ENCODE measurements around the gene WNT11.

Gene WNT11

DNA sequence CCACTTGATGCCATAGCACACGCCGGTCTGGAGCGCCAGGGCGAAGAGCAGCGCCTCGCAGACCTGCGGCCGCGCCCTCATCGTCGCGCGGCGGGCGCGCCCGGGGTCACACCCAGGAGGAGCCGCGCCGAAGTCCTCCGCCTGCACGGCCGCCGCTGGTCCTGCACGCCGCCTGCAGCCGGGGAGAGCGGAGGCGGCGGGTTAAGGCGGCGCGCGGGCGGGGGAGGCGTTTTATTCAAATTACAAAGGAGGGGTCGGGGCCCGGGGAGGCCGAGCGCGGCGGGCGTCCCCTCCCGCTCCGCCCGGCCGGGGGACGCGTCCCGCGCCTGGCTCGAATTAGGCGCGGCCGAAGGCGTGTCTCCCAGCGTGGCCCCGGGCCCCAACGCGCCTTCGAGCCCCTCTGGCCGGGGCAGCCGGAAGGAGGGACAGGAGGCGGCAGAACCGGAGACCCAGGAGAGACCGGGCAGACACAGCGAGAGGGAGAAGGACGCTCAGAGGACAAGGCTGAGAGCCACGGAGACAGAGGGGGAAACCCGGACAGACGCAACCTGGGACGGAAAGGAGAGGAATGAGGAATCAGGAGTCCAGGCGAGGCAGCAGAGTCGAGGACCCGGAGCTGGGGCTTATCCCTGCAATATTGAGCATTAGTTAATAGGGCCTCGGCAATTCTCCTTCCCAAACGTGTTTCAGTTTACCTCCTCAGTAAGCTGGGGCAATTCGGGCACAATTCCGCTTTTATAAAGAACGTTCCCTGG, at the start of gene WNT11:
TSS of gene WNT11 (minus strand) at position 176 of the 755 bp plus-strand sequence. CDS start at position 81, 95 bp downstream.
- DNase-seq (ENCODE audit: extremely low spot score): peak; percentile 56
- ChIA-PET POLR2A (interaction anchor here (1.2 to 3.5 kb wide), 3 partner anchors 12 to 107 kb away, joined by 4 to 18 read pairs (median 13); no protein-coding TSS in a partner anchor), CTCF (interaction anchor here (0.6 to 4.0 kb wide), 10 partner anchors 24 to 682 kb away, joined by 3 to 29 read pairs (median 4); no protein-coding TSS in a partner anchor)
- TF ChIP-seq ARNT (IDR thresholded peaks at IDR 0.05): no peak
- TF ChIP-seq NFRKB (IDR thresholded peaks at IDR 0.05): no peak
- TF ChIP-seq L3MBTL2 (conservative IDR thresholded peaks at IDR 0.05): peak; percentile 58
- TF ChIP-seq ZNF384 (IDR thresholded peaks at IDR 0.05): no peak
- TF ChIP-seq SP1 (IDR thresholded peaks at IDR 0.05): no peak
- no peak for TF ChIP-seq BHLHE40 (IDR thresholded peaks at IDR 0.05; ENCODE audit: borderline replicate concordance)

DNA sequence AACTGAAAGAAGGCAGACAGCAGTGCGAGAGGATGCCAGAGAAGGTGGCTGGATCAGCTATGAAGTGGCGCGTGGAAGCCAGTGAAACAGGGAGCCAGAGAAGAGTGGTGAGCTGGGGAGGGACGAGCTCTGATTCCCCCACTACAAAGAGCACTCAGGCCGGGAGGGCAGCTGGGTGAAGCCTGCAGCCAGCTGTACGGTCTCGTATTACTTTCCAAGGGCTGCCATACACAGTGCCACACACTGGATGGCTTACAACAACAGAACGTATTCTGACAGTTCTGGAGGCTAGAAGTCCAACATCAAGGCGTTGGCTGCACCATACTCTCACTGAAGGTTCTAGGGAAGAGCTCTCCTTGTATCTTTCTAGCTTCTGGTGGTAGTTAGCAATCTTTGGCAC, 47.1 kb upstream of the WNT11 start:
- TF ChIP-seq ARNT (IDR thresholded peaks at IDR 0.05): no peak
- no peak for TF ChIP-seq HDGF (IDR thresholded peaks at IDR 0.05; ENCODE audit: borderline replicate concordance)
- TF ChIP-seq FOXM1 (IDR thresholded peaks at IDR 0.05; ENCODE audit: borderline replicate concordance): no peak
- TF ChIP-seq CTBP1 (IDR thresholded peaks at IDR 0.05; ENCODE audit: borderline replicate concordance): no peak
- TF ChIP-seq NFRKB (IDR thresholded peaks at IDR 0.05): no peak
- no peak for TF ChIP-seq LEF1 (IDR thresholded peaks at IDR 0.05; ENCODE audit: borderline replicate concordance)
- no peak for TF ChIP-seq ZNF384 (IDR thresholded peaks at IDR 0.05)
- TF ChIP-seq TARDBP (IDR thresholded peaks at IDR 0.05): no peak
- no peak for TF ChIP-seq ELF4 (IDR thresholded peaks at IDR 0.05)
- no peak for TF ChIP-seq FOXK2 (IDR thresholded peaks at IDR 0.05)
- no peak for TF ChIP-seq FOXA1 (IDR thresholded peaks at IDR 0.05)
- POLR2A ChIA-PET: interaction anchor here (0.9 kb wide), 1 partner anchor 45 kb away, joined by 3 read pairs; no protein-coding TSS in a partner anchor
- CTCF ChIA-PET: interaction anchor here (0.6 to 1.2 kb wide), 4 partner anchors 45 to 260 kb away, joined by 3 to 4 read pairs (median 3); no protein-coding TSS in a partner anchor
- no peak for DNase-seq (ENCODE audit: extremely low spot score)

DNA sequence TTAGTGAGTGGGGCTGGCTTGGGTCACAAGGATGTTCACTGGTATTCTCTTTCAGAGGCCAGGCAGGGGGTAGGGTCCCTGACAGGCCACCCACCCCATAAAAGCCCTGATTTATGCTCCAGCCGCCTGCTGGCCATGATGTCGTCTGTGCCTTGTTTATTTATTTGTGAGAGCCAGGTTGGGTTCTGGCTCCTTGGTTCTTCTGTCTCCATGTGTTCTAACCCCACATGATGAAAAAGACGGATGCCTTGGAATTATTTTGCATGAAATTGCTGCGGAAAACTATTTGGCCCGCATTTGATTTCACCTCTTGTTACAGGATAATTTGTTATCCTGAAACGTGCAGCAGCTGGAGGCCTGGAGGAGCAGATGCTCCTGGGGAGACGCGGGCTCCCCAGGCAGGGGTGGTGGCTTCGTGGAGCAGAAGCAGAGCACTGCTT, 46.3 kb upstream of the WNT11 start:
- TF ChIP-seq FOXM1 (IDR thresholded peaks at IDR 0.05; ENCODE audit: borderline replicate concordance) (no peak), L3MBTL2 (conservative IDR thresholded peaks at IDR 0.05) (no peak), LEF1 (IDR thresholded peaks at IDR 0.05; ENCODE audit: borderline replicate concordance) (no peak)
- TF ChIP-seq, protein P1, sequence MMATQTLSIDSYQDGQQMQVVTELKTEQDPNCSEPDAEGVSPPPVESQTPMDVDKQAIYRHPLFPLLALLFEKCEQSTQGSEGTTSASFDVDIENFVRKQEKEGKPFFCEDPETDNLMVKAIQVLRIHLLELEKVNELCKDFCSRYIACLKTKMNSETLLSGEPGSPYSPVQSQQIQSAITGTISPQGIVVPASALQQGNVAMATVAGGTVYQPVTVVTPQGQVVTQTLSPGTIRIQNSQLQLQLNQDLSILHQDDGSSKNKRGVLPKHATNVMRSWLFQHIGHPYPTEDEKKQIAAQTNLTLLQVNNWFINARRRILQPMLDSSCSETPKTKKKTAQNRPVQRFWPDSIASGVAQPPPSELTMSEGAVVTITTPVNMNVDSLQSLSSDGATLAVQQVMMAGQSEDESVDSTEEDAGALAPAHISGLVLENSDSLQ (IDR thresholded peaks at IDR 0.05): peak; percentile 92
- ChIA-PET CTCF (no interaction called here), POLR2A (no interaction called here)
- DNase-seq (ENCODE audit: extremely low spot score): peak; percentile 20

DNA sequence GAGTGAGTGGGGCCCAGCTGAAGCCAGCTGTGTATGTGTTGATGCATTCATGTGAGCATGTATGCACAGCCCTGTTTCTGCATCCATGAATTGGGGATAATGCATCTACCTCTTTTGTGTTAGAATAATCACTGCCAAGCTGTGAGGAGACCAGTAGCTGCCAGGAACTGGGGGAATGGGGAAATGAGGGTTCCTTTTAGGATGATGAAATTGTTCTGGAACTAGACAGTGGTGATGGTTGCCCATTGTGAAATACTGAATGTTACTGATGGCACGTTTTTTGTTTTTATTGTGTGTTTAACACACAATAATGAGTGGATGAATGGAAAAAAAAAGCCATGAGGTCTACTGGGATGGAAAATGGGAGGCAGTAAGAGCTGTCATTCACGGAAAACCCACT, 45.3 kb upstream of the WNT11 start:
- CTCF ChIA-PET: interaction anchor here (0.7 kb wide), 1 partner anchor 67 kb away, joined by 3 read pairs; no protein-coding TSS in a partner anchor

DNA sequence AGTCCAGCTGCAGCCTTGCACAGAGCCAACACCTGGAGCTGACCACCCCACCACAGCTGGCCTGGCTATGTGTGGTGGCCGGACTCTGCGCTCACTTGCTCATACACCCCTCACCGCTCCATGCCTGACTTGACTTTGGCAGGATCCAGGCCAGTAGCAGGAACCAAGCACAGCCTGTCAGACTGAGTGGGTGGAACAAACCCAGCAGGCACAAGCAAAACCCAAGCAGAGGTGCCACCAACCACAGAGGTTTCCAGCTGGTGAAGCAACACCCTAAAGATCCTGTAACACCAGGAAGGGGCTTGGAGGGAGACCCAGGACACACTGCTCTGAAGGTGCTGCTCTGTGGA, 44.9 kb upstream of the WNT11 start:
- no peak for DNase-seq (ENCODE audit: extremely low spot score)
- no peak for TF ChIP-seq LEF1 (IDR thresholded peaks at IDR 0.05; ENCODE audit: borderline replicate concordance)
- ChIA-PET POLR2A (interaction anchor here (1.0 kb wide), 1 partner anchor 9 kb away, joined by 3 read pairs; no protein-coding TSS in a partner anchor), CTCF (interaction anchor here (0.7 kb wide), 1 partner anchor 68 kb away, joined by 3 read pairs; no protein-coding TSS in a partner anchor)

More for the DNA sequence above, 45.3 kb upstream of the WNT11 start:
- no peak for TF ChIP-seq BHLHE40 (IDR thresholded peaks at IDR 0.05; ENCODE audit: borderline replicate concordance)
- no peak for TF ChIP-seq NFRKB (IDR thresholded peaks at IDR 0.05)
- TF ChIP-seq SUZ12 (IDR thresholded peaks at IDR 0.05): no peak
- TF ChIP-seq FOXA1 (IDR thresholded peaks at IDR 0.05): no peak
- TF ChIP-seq ARNT (IDR thresholded peaks at IDR 0.05): no peak
- TF ChIP-seq LEF1 (IDR thresholded peaks at IDR 0.05; ENCODE audit: borderline replicate concordance): no peak
- TF ChIP-seq, protein P1 (IDR thresholded peaks at IDR 0.05): no peak
- DNase-seq (ENCODE audit: extremely low spot score): no peak
- POLR2A ChIA-PET: interaction anchor here (1.0 kb wide), 1 partner anchor 9 kb away, joined by 3 read pairs; no protein-coding TSS in a partner anchor

DNA sequence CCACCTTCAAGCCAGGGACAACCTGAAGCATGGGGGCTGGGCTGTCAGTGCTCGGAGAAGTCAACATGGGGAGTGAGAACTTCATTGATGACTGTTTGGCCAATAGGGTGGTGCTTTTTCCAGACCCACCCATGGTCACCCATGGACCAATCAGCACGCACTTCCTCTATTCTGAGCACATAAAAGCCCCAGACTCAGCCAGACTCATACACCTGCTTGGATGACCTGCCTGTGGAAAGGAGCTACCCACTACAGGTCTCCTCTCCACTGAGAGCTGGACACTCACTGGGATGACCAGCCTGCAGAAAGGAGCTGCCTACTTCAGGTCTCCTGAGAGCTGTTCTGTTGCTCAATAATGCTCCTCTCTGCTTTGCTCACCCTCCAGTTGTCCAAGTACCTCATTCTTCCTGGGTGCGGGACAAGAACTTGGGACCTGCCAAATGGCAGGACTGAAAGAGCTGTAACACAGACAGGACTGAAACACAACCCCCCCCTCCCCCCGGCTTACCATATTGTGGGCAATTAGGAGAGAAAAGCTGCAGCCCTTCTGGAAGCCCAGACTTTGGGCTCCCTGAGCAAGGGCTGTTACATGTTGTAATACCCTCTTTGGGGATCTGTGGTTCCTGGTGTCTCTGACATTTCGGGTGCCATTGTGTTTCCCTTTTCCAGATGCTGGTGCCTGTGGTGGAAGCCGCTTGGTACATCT, 44.4 kb upstream of the WNT11 start:
- no peak for DNase-seq (ENCODE audit: extremely low spot score)
- CTCF ChIA-PET: interaction anchor here (0.6 to 0.7 kb wide), 2 partner anchors 27 to 68 kb away, joined by 3 read pairs; no protein-coding TSS in a partner anchor
- POLR2A ChIA-PET: interaction anchor here (1.0 kb wide), 1 partner anchor 8 kb away, joined by 3 read pairs; no protein-coding TSS in a partner anchor
- TF ChIP-seq FOXA1 (IDR thresholded peaks at IDR 0.05) (no peak), FOXM1 (IDR thresholded peaks at IDR 0.05; ENCODE audit: borderline replicate concordance) (no peak), TARDBP (IDR thresholded peaks at IDR 0.05) (no peak), BHLHE40 (IDR thresholded peaks at IDR 0.05; ENCODE audit: borderline replicate concordance) (no peak), LEF1 (IDR thresholded peaks at IDR 0.05; ENCODE audit: borderline replicate concordance) (no peak), ARNT (IDR thresholded peaks at IDR 0.05) (no peak), SUZ12 (IDR thresholded peaks at IDR 0.05) (no peak), CTBP1 (IDR thresholded peaks at IDR 0.05; ENCODE audit: borderline replicate concordance) (no peak), FOXK2 (IDR thresholded peaks at IDR 0.05) (no peak), L3MBTL2 (conservative IDR thresholded peaks at IDR 0.05) (no peak), HDGF (IDR thresholded peaks at IDR 0.05; ENCODE audit: borderline replicate concordance) (no peak), ELF4 (IDR thresholded peaks at IDR 0.05) (no peak), ZNF384 (IDR thresholded peaks at IDR 0.05) (no peak)

Data from HEK293T (cell line).